HG02678 (cell line): ENCODE measurements around the gene TAGLN2.
A peak's percentile ranks its signal among the peaks of the same experiment; 100 is the strongest.

Experiments
- ATAC-seq: cut with Tn5 transposase; IDR thresholded peaks from one replicate; pipeline ENCODE4 v1.9.1; 2021; ENCODE audit warnings: mild to moderate bottlenecking, moderate library complexity; ENCODE audit not compliant: unreplicated experiment

Gene TAGLN2

GRCh38 chr1:159949981-159950381, 24.7 kb upstream of the TAGLN2 start:
- ATAC-seq, result no peak

GRCh38 chr1:159949123-159949522, 23.8 kb upstream of the TAGLN2 start:
- ATAC-seq, result no peak

GRCh38 chr1:159947942-159948341, 22.6 kb upstream of the TAGLN2 start:
- ATAC-seq, result no peak

- no peak for ATAC-seq
Measured at GRCh38 chr1:159946242-159947187, 21.2 kb upstream of the TAGLN2 start.

GRCh38 chr1:159945483-159946241, 20.4 kb upstream of the TAGLN2 start, which contains the start of gene IGSF9:
IGSF9 (minus strand) TSS chr1:159945613; CDS start chr1:159943454, 2,159 bp downstream.
- ATAC-seq, result peak; percentile 75

GRCh38 chr1:159944623-159945455, 19.5 kb upstream of the TAGLN2 start:
- no peak for ATAC-seq

- no peak for ATAC-seq
Measured at GRCh38 chr1:159943908-159944622, 18.8 kb upstream of the TAGLN2 start.

GRCh38 chr1:159943278-159943640, 18.0 kb upstream of the TAGLN2 start:
- no peak for ATAC-seq

- no peak for ATAC-seq
Measured at GRCh38 chr1:159942632-159943277, 17.4 kb upstream of the TAGLN2 start.

GRCh38 chr1:159941591-159942560, 16.6 kb upstream of the TAGLN2 start:
- ATAC-seq, result no peak

- no peak for ATAC-seq
Measured at GRCh38 chr1:159941141-159941540, 15.8 kb upstream of the TAGLN2 start.

GRCh38 chr1:159940006-159940620, 14.8 kb upstream of the TAGLN2 start:
- ATAC-seq, result no peak

GRCh38 chr1:159939678-159940002, 14.3 kb upstream of the TAGLN2 start:
- ATAC-seq, result no peak

GRCh38 chr1:159938905-159939677, 13.8 kb upstream of the TAGLN2 start:
- no peak for ATAC-seq

GRCh38 chr1:159938211-159938852, 13.0 kb upstream of the TAGLN2 start:
- no peak for ATAC-seq

GRCh38 chr1:159937054-159937750, 11.9 kb upstream of the TAGLN2 start:
- no peak for ATAC-seq
